GM19240 (cell line): ENCODE results near the gene FTHL17.

Source experiments
- DNase-seq: peaks from one replicate; pipeline ENCODE4 v3.0.0; 2011; ENCODE audit warnings: low spot score; ENCODE audit not compliant: insufficient read length

Gene FTHL17

GRCh38 chrX:31038575-31039326, 33.1 kb downstream of the FTHL17 start:
- DNase-seq = no peak

- peak; percentile 28 for DNase-seq
Measured at GRCh38 chrX:31036895-31037294, 34.9 kb downstream of the FTHL17 start.

GRCh38 chrX:31027351-31027750, 44.5 kb downstream of the FTHL17 start:
- DNase-seq = no peak

GRCh38 chrX:31024866-31025265, 47.0 kb downstream of the FTHL17 start:
- no peak for DNase-seq

DNA sequence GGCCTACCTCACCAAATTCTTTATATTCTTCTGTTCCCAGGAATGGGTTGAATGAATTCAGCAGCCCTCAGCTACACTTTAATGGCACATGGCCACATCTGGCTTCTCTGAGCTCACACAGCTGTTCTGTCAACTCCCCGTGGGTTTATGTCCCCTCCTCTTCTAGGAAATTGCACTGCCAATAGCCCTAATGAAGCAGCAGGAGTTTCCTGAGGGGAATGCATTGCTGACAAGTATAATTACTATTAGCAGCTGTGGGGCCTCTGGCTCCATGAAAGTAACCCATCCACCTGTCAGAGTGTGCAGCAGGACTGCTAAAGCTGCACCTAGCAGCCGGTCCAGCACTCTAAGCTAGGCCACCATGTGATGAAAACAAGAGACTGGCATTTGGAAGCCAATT, 50.3 kb downstream of the FTHL17 start:
- no peak for DNase-seq
